ENCODE results near the gene RPL18A. TPM values are rescaled to one million over a fixed set of nuclear protein-coding genes. Genes with fewer than 3 reads are reported as not detected.
A peak's percentile ranks its signal among the peaks of the same experiment; 100 is the strongest.

Gene RPL18A
- total and polyA plus RNA-seq, 2 of the 13 experiments (the other 11 are each of a cell fraction or from before 2014, with no cell fraction given): 1,471 to 2,004 TPM

DNA sequence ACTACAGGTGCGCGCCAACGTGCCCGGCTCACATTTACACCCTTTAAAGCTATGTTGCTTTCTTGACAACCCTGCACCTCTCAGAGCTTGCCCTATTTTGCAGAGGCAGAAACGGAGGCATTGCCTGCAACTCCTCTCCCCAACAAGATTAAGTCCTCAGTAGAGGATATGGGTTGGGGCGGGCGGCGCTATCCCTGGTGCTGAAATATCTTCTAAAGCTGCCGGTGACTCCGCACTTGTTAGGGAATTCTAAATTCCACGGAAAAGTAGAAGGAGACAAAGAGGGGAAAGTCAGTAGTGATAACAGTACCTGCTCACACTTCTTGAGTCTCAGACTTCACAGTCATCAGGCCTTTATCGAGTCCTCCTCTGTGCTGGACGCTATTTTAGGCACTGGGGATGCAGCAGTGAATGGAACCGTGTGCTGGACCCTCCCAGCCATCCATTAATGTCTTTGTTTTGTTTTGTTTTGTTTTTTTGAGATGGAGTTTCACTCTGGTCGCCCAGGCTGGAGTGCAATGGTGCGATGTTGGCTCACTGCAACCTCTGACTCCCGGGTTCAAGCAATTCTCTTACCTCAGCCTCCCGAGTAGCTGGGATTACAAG lies 30.0 kb downstream of the RPL18A start:
- H3K27ac ChIP-seq (ENCODE audit: extremely low read length, insufficient read depth, low read length): no peak overlapping the region
- peaks cover 0 to 3% of the 10 kb centered on the region in 2 experiments; a peak in 3 of 5 replicates for H3K27me3 ChIP-seq (ENCODE audit: control insufficient read depth in 1 of 2, insufficient read depth in 2 of 2, low read length in 2 of 2)
- DNase-seq (ENCODE audit: low spot score) (peak; percentile 32), FAIRE-seq (no peak), ATAC-seq (peak; percentile 70)
- BruUV-seq (replicated peaks): no TSS peak
- no peaks in the 10 kb centered on the region for H3K9me3 ChIP-seq (ENCODE audit: low read length)
- 12% methylated on average over 16 of the region's 18 CpGs for WGBS (ENCODE audit: low lambda C conversion rate)
- no peak overlapping the region for H2AFZ ChIP-seq (ENCODE audit: low read length)
- no peaks in the 10 kb centered on the region for H4K20me1 ChIP-seq (ENCODE audit: insufficient read depth, low read length)
- no peaks in the 10 kb centered on the region for H3K36me3 ChIP-seq (replicated peaks in 1 of 2; ENCODE audit: control insufficient read depth in 1 of 2, insufficient read depth in 2 of 2, low read length in 2 of 2)
- intact Hi-C loops (cut with micrococcal nuclease; ENCODE audit: unreplicated experiment) (no loop called here), in situ Hi-C loops (cut with HindIII; ENCODE audit: extremely low pct_ligation_motif_present, low pct_unique_long_range_greater_than_20kb) (no loop called here)
- H3K79me2 ChIP-seq (ENCODE audit: insufficient read depth, low read length): no peaks in the 10 kb centered on the region
- ChIA-PET POLR2A (interaction anchor here (0.7 kb wide), 1 partner anchor 30 kb away, joined by 3 read pairs; the partner anchor contains the start of gene RPL18A), CTCF (ENCODE audit: low intra/inter-chr PET ratio, low total read pairs) (no interaction called here)
- no peaks in the 10 kb centered on the region for H3K4me1 ChIP-seq (ENCODE audit: insufficient read depth, low read length)
- H3K4me2 ChIP-seq (ENCODE audit: low read depth, low read length): no peak overlapping the region
- no peak overlapping the region for H3K4me3 ChIP-seq (replicated peaks in 1 of 3; ENCODE audit: insufficient read depth in 1 of 3, low read depth in 2 of 3, low read length in 3 of 3)
- no peak overlapping the region for H3K9ac ChIP-seq (ENCODE audit: insufficient read depth, low read depth, low read length)
- TF ChIP-seq NFIB (CRISPR knock-in tag; IDR thresholded peaks at IDR 0.05; ENCODE audit: borderline replicate concordance) (no peak), SP1 (IDR thresholded peaks at IDR 0.05) (no peak), SP1 (CRISPR knock-in tag; IDR thresholded peaks at IDR 0.05) (no peak), SAP130 (CRISPR knock-in tag; IDR thresholded peaks at IDR 0.05; ENCODE audit: low read depth) (peak; percentile 55), SALL1 (CRISPR knock-in tag; IDR thresholded peaks at IDR 0.05) (peak; percentile 66), ZNF709 (CRISPR knock-in tag; IDR thresholded peaks at IDR 0.05) (no peak), MBNL3 (CRISPR knock-in tag; conservative IDR thresholded peaks at IDR 0.05) (no peak), RBFOX2 (IDR thresholded peaks at IDR 0.05; ENCODE audit: low read depth, low read length) (no peak), ZNF781 (CRISPR knock-in tag; IDR thresholded peaks at IDR 0.05; ENCODE audit: borderline replicate concordance, not compliant biosample characterization) (no peak), SCMH1 (CRISPR knock-in tag; IDR thresholded peaks at IDR 0.05; ENCODE audit: borderline replicate concordance) (no peak), ATF7 (IDR thresholded peaks at IDR 0.05) (no peak), ATF7 (CRISPR knock-in tag; IDR thresholded peaks at IDR 0.05) (no peak), MXD4 (CRISPR knock-in tag; IDR thresholded peaks at IDR 0.05) (no peak), ZNF33B (CRISPR knock-in tag; IDR thresholded peaks at IDR 0.05) (no peak), ZFP1 (CRISPR knock-in tag; IDR thresholded peaks at IDR 0.05) (no peak), RBM39 (IDR thresholded peaks at IDR 0.05; ENCODE audit: low read depth, low read length, poor library complexity, severe bottlenecking) (no peak), ADNP (CRISPR knock-in tag; IDR thresholded peaks at IDR 0.05) (no peak), ZNF354B (CRISPR knock-in tag; IDR thresholded peaks at IDR 0.05) (no peak), ZNF614 (CRISPR knock-in tag; IDR thresholded peaks at IDR 0.05; ENCODE audit: borderline replicate concordance) (no peak), ZSCAN21 (CRISPR knock-in tag; IDR thresholded peaks at IDR 0.05; ENCODE audit: borderline replicate concordance) (no peak), MXI1 (IDR thresholded peaks at IDR 0.05; ENCODE audit: borderline replicate concordance, low read depth, low read length) (no peak), RAD51 (IDR thresholded peaks at IDR 0.05; ENCODE audit: borderline replicate concordance) (no peak)
- TF ChIP-seq, protein P1, sequence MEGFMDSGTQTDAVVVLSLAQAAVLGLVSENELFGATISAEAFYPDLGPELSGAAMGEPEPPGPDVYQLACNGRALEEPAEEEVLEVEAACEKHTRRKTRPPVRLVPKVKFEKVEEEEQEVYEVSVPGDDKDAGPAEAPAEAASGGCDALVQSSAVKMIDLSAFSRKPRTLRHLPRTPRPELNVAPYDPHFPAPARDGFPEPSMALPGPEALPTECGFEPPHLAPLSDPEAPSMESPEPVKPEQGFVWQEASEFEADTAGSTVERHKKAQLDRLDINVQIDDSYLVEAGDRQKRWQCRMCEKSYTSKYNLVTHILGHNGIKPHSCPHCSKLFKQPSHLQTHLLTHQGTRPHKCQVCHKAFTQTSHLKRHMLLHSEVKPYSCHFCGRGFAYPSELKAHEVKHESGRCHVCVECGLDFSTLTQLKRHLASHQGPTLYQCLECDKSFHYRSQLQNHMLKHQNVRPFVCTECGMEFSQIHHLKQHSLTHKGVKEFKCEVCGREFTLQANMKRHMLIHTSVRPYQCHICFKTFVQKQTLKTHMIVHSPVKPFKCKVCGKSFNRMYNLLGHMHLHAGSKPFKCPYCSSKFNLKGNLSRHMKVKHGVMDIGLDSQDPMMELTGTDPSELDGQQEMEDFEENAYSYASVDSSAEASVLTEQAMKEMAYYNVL (CRISPR knock-in tag; IDR thresholded peaks at IDR 0.05; ENCODE audit: borderline replicate concordance): no peak
- TF ChIP-seq, protein P2, sequence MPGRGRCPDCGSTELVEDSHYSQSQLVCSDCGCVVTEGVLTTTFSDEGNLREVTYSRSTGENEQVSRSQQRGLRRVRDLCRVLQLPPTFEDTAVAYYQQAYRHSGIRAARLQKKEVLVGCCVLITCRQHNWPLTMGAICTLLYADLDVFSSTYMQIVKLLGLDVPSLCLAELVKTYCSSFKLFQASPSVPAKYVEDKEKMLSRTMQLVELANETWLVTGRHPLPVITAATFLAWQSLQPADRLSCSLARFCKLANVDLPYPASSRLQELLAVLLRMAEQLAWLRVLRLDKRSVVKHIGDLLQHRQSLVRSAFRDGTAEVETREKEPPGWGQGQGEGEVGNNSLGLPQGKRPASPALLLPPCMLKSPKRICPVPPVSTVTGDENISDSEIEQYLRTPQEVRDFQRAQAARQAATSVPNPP (CRISPR knock-in tag; IDR thresholded peaks at IDR 0.05): no peak

Measured in HepG2 (cell line).